WI38 (cell line): ENCODE results near the gene NCR3LG1.

ENCODE experiments used
- H3K4me3 ChIP-seq: 2 replicates; pipeline ENCODE4 v1.5.1; 2011; ENCODE audit warnings: low read depth, mild to moderate bottlenecking, control low read depth, low read length
- TF ChIP-seq, protein P1 (sequence below): IDR thresholded peaks from 2 replicates; pipeline ENCODE4 v1.5.1; 2012; ENCODE audit warnings: low read depth, mild to moderate bottlenecking, control low read depth, low read length

NCR3LG1 gene

DNA sequence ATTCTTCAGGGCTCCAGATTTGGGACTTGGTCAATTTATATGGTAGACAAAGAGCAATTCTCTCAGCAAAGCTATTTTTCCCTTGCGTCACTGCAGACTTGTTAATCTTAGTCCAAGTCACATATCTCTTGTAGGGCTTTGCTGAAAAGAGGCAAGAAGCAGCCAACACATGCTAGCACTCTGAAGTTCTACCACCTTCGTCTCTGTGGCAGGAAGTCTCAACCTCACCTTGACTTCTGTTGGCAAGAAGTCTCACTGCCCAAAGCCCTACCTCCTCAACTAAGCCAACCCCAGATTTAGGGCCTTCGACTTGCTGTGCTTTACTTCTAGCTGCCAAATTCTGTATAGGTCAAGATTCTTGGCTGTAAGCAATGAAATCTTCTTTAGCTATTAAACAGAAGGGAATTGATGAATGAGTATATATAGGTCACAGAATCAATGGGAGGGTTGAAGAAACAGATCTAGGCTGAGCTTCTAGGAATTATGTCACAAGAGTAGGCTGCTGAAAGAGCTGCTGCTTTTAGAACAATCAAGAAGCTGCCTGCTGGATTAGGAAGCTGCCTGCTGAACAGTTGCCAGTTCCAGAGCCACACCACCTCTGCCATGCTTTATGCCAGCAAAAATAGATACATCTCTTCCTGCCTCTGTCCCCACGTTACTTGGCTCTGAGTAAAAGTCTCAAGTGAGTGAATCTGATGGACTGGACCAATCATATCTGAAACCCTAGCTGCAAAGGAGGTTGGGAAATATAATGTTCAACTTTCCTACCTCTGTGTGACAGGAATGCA lies 17.6 kb upstream of the NCR3LG1 start:
- no peak overlapping the region for H3K4me3 ChIP-seq
- TF ChIP-seq, protein P1, sequence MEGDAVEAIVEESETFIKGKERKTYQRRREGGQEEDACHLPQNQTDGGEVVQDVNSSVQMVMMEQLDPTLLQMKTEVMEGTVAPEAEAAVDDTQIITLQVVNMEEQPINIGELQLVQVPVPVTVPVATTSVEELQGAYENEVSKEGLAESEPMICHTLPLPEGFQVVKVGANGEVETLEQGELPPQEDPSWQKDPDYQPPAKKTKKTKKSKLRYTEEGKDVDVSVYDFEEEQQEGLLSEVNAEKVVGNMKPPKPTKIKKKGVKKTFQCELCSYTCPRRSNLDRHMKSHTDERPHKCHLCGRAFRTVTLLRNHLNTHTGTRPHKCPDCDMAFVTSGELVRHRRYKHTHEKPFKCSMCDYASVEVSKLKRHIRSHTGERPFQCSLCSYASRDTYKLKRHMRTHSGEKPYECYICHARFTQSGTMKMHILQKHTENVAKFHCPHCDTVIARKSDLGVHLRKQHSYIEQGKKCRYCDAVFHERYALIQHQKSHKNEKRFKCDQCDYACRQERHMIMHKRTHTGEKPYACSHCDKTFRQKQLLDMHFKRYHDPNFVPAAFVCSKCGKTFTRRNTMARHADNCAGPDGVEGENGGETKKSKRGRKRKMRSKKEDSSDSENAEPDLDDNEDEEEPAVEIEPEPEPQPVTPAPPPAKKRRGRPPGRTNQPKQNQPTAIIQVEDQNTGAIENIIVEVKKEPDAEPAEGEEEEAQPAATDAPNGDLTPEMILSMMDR, result no peak

DNA sequence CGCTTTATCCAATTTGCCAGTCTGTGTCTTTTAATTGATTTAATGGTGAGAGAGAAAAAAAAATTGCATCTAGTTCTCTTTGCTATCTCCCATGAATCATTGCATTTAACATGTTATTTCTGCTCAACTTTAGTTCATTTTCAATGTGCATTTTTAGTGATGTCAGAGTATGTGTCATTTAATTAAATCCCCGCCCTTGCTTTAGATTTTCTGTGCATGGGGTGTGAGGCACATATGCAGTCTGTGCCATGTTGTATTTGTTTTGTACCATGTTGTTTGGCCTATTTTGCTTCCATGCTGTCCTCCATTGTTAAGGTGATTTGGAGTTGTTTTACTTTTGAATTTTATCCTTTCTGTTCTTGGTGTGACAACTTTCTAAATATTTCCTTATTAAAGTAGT lies 8.3 kb upstream of the NCR3LG1 start:
- TF ChIP-seq, protein P1, result no peak
- no peak overlapping the region for H3K4me3 ChIP-seq

- no peak overlapping the region for H3K4me3 ChIP-seq
- TF ChIP-seq, protein P1, result no peak
Observed at GRCh38 chr11:17343907-17344306, 7.7 kb upstream of the NCR3LG1 start.

DNA sequence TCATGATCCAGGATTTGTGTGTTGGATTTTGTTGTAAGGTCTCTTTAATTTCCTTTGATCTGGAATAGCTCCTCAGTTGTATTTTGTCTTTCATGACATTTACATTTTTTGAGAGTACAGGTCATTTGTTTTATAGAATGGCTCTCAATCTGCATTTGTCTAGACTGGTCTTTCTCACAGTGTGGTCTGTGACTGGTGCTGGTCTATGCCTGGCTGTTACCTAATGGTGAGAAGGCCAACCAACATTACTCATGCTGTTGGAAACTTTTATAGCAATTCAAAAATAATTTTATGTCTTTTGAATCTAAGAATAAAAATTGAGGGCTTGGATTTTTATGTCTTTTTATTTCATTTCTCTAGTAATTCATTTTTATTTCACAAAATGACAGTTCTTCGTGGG lies 3.9 kb upstream of the NCR3LG1 start:
- no peak overlapping the region for H3K4me3 ChIP-seq
- TF ChIP-seq, protein P1, result no peak

DNA sequence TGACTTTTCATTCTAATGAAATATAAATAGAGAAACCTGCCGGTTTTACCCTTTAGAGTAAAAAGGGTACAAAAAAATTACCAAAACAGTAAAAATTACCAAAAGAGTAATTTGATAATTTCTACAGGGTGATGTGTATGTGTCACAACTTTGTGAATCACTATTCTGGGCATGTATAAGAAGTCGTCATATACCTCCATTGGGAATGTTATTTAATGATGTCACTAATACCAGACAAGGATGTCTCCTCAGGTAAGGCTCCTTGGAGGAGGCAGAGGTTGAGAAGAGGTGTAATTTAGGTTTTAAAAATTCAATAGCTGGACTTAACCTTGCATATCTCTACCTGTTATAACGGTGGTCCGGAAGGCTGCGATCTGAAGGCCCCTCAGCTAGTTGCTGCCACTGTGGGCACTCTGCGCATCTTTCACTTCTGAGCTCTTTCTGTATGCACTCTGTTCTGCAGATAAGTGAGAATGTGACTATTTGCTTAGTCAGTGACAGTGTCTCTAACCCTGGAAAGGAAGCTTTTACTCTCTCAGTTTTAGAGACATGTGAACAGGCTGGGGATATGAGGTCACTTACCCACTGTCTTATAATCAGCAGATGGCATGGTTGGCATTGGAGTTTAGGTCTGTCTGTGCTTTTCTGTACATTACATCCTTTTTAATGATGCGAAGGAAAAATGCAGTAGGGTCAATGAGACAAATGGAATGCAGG lies 987 bp upstream of the NCR3LG1 start:
- TF ChIP-seq, protein P1, result no peak
- H3K4me3 ChIP-seq, result no peak overlapping the region

DNA sequence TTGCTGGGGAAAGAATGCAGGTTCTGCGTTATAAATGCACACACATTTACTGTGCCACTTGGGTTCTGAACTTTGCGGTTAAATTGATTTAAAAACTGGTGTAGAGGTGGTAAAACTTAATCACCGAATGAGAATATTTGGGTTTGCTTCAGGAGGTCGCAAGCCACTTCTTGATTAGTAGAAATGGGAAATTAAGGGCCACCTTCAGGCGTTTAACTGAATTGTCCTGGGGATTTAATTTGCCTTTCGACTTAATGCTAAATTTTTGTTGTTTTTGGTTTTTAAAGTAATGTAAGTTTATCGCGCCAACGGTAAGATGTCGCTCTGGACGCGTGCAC lies 459 bp upstream of the NCR3LG1 start:
- H3K4me3 ChIP-seq, result peak overlapping the region; percentile 75
- TF ChIP-seq, protein P1, result 0 out of 2 replicates have a peak, but pooled peaks have one; percentile 15
